ENCODE data around the gene MRTFB. TPM values are rescaled to one million over a fixed set of nuclear protein-coding genes. Genes with fewer than 3 reads are reported as not detected.

Gene MRTFB
- total and polyA plus RNA-seq, 4 donors = 6.2 to 108 (median 34.3) TPM

DNA sequence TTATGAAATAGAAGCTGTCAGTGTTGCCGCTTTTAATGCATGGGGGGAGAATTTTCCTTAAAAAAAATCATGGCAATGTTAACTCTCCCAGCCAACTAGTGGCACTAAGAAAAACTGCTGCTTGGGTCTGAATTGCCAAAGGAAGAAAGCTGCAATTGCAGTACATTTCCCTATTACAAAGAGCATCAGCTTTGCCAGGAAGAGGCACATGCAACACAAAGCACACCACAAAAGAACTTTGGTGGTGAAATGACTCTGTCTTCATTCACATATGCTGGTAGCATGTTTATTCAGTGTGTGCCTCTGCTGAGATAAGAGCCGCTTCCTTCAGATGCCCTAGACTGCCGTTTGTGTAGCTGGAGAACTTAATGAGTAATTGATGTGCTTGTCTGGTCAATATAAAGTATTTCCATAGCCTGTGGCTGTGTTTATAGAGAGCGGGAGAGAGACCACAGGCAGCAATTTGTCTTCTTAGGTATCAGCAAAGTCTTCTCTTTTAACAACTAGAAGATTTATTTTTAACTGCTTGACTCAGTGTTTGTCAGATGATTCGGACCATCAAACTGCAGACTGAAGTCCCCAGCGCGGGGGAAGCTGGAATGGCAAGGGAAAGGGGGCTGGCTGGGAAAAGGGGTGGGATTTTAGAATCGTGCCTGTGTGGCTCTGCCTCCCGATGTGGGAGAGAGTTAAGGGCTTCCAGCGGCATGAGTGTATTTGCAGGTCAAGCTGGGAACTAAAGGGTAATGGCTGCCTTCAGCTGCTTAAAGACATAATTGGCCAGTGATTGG, 115.1 kb downstream of the MRTFB start:
- no peaks in the 10 kb centered on the region for H3K36me3 ChIP-seq (ENCODE audit: control insufficient read depth in 1 of 2, insufficient read depth in 2 of 2, low read length in 1 of 2)
- peak overlapping the region; percentile 26 to 66 for H3K4me3 ChIP-seq (ENCODE audit: low read length in 2 of 2)
- peaks cover 2 to 4% of the 10 kb centered on the region in 2 donors for H3K4me1 ChIP-seq (ENCODE audit: control insufficient read depth in 1 of 2, insufficient read depth in 2 of 2, low read length in 2 of 2)
- DNase-seq = peak; percentile 58 to 81
- peak; percentile 80 for ATAC-seq (ENCODE audit: low FRiP score)
- H3K27ac ChIP-seq (ENCODE audit: low read depth in 1 of 2, low read length in 2 of 2) = peak overlapping the region; percentile 11 to 62
- H3K27me3 ChIP-seq (ENCODE audit: control insufficient read depth in 1 of 2, insufficient read depth in 2 of 2, low read length in 1 of 2) = no peaks in the 10 kb centered on the region
- intact Hi-C loops (cut with DNase I) = loop anchor here (5.0 to 10.0 kb wide), 3 partner anchors 109 to 264 kb away; partner anchors contain the start of genes ERCC4 (in 1 of the 2) and MRTFB (in 1 of the 2)
- WGBS, 2 donors = 0 to 5% methylated on average over 10 of the region's 10 CpGs
- no peaks in the 10 kb centered on the region for H3K9me3 ChIP-seq (ENCODE audit: control insufficient read depth, low read length)

DNA sequence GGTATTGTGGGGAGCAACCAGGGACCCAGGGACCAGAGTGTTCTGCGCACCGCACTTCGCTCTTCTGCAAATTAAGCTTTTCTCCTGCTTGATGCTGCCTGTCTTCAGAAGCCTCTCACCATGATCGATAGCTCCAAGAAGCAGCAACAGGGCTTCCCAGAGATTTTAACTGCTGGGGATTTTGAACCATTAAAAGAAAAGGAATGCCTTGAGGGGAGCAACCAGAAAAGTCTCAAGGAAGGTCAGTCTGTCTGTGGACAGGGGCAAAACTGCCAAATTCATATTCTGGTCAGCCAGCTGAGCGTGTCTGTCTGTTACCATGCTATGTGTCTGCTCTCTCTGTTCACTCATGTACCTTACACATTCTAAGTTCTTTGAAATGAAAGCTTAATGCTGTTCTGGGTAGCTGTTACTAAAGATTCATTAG, 115.7 kb downstream of the MRTFB start:
- Histone ChIP-seq H3K9me3 (ENCODE audit: control insufficient read depth, low read length) (no peaks in the 10 kb centered on the region), H3K27me3 (ENCODE audit: control insufficient read depth in 1 of 2, insufficient read depth in 2 of 2, low read length in 1 of 2) (no peaks in the 10 kb centered on the region), H3K4me1 (ENCODE audit: control insufficient read depth in 1 of 2, insufficient read depth in 2 of 2, low read length in 2 of 2) (peaks cover 2 to 4% of the 10 kb centered on the region in 2 donors), H3K4me3 (ENCODE audit: low read length in 2 of 2) (peak overlapping the region; percentile 21 to 66), H3K36me3 (ENCODE audit: control insufficient read depth in 1 of 2, insufficient read depth in 2 of 2, low read length in 1 of 2) (no peaks in the 10 kb centered on the region), H3K27ac (ENCODE audit: low read depth in 1 of 2, low read length in 2 of 2) (peak overlapping the region; percentile 13 to 32)
- DNase-seq (no peak), ATAC-seq (ENCODE audit: low FRiP score) (peak; percentile 27)
- intact Hi-C loops (cut with DNase I) = loop anchor here (5.0 to 10.0 kb wide), 3 partner anchors 110 to 265 kb away; partner anchors contain the start of genes ERCC4 (in 1 of the 2) and MRTFB (in 1 of the 2)
- 3 to 11% methylated on average over 5 of the region's 5 CpGs for WGBS, 2 donors

DNA sequence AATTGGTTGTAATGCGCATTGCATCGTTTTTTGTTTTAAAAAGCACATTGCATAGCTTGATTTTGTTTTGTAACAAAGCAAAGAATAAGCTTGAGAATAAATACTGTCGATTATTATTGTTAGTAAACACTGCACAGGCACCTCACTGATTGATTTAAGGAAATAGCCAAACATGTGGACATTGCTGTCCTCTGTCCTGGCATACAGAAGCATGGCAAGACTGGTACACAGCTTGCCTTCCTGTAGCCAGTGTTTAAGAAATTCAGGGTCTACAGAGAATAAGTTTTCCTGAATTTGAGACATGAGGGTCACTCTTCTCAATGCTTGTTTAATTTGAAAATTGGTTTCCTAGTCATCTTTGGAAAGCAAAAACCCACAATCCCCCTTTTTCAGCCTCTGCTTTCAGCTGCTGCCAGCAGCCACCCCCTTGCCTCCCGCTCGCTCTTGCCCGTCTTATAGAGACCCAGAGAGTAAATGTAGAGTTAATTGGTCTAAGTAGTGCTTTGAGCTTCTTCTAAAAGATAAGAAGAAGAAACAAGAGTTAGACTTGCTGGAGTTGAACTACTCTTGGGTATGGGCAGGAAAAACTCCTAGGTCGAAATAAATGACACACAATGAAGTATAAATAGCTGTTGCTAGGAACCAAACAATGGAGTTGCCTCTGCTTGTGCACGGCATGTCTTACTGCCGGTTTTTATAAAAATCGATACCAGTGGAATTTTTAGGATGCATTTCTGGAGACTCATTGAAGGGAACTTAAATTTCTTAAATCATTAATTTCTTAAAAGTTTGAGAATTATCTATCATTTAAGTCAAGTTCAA, 116.6 kb downstream of the MRTFB start:
- WGBS, 2 donors = 11 to 25% methylated on average over 10 of the region's 10 CpGs
- peaks cover 2 to 4% of the 10 kb centered on the region in 2 donors for H3K4me1 ChIP-seq (ENCODE audit: control insufficient read depth in 1 of 2, insufficient read depth in 2 of 2, low read length in 2 of 2)
- intact Hi-C loops (cut with DNase I) = loop anchor here (2.0 to 10.0 kb wide), 4 partner anchors 110 to 267 kb away; partner anchors contain the start of genes ERCC4 (in 2 of the 2) and MRTFB (in 1 of the 2)
- no peaks in the 10 kb centered on the region for H3K9me3 ChIP-seq (ENCODE audit: control insufficient read depth, low read length)
- H3K27me3 ChIP-seq (ENCODE audit: control insufficient read depth in 1 of 2, insufficient read depth in 2 of 2, low read length in 1 of 2) = no peaks in the 10 kb centered on the region
- no peak overlapping the region for H3K27ac ChIP-seq (ENCODE audit: low read depth in 1 of 2, low read length in 2 of 2)
- DNase-seq (no peak), ATAC-seq (ENCODE audit: low FRiP score) (no peak)
- H3K36me3 ChIP-seq (ENCODE audit: control insufficient read depth in 1 of 2, insufficient read depth in 2 of 2, low read length in 1 of 2) = no peaks in the 10 kb centered on the region
- H3K4me3 ChIP-seq (ENCODE audit: low read length in 2 of 2) = peak overlapping the region; percentile 54 to 66

DNA sequence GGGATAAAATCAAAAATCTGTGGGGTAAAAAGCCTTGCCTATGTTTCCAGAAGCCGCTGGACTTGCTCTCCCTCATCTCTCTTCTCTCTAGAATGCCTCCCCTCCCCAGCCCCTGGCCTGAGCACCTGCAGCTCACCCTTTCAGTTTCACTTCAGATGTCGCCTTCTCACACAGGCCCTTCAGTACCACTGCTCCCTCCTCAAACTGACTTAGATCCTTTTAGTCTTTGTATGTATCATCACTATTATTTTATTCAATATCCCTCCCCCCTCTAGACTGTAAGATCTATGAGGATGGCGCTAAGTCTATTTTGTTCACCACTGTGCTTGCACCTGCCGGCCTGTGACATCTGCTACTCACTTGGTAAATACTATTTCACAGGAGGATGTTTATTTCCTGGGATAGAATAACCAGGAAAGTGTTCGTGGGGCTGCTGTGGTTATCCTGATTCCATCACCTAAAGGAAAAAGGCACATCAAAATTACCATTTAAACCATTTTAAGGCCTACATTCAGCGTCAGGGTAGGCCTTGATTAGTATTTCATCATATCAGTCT, 122.3 kb downstream of the MRTFB start:
- DNase-seq = no peak
- Histone ChIP-seq H3K4me1 (ENCODE audit: control insufficient read depth in 1 of 2, insufficient read depth in 2 of 2, low read length in 2 of 2) (no peaks in the 10 kb centered on the region), H3K36me3 (ENCODE audit: control insufficient read depth in 1 of 2, insufficient read depth in 2 of 2, low read length in 1 of 2) (peaks cover 0 to 2% of the 10 kb centered on the region in 2 donors), H3K4me3 (ENCODE audit: low read length in 2 of 2) (no peak overlapping the region), H3K27ac (ENCODE audit: low read depth in 1 of 2, low read length in 2 of 2) (no peak overlapping the region), H3K27me3 (ENCODE audit: control insufficient read depth in 1 of 2, insufficient read depth in 2 of 2, low read length in 1 of 2) (no peaks in the 10 kb centered on the region), H3K9me3 (ENCODE audit: control insufficient read depth, low read length) (no peaks in the 10 kb centered on the region)
- intact Hi-C loops (cut with DNase I) = no loop called here
- 90 to 93% methylated on average over 6 of the region's 6 CpGs for WGBS, 2 donors
- ATAC-seq (ENCODE audit: low FRiP score) = no peak

DNA sequence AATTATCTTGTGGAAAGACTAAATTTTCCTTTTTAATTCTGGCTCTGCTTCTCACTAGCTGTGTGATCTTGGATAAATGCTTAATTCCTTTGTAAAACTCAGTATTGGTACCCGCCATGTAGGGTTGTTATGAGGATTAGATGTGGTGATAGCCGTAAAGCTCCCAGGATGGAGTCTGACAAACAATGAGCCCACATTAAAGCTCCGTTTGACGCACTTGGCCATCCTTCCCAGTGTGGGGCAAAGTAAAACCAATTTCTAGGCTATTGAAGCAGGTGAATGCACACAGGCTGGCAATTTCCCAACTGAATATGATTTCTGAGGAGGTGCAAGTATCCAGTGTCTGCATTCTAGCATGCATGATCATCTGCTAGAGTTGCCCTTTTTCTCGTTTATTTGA, 123.6 kb downstream of the MRTFB start:
- H3K36me3 ChIP-seq (ENCODE audit: control insufficient read depth in 1 of 2, insufficient read depth in 2 of 2, low read length in 1 of 2) = peaks cover 0 to 2% of the 10 kb centered on the region in 2 donors
- H3K27ac ChIP-seq (ENCODE audit: low read depth in 1 of 2, low read length in 2 of 2) = no peak overlapping the region
- H3K9me3 ChIP-seq (ENCODE audit: control insufficient read depth, low read length) = no peaks in the 10 kb centered on the region
- no peaks in the 10 kb centered on the region for H3K4me1 ChIP-seq (ENCODE audit: control insufficient read depth in 1 of 2, insufficient read depth in 2 of 2, low read length in 2 of 2)
- no peaks in the 10 kb centered on the region for H3K27me3 ChIP-seq (ENCODE audit: control insufficient read depth in 1 of 2, insufficient read depth in 2 of 2, low read length in 1 of 2)
- ATAC-seq (ENCODE audit: low FRiP score) = no peak
- no peak overlapping the region for H3K4me3 ChIP-seq (ENCODE audit: low read length in 2 of 2)
- WGBS, 2 donors = 94% methylated on average over 5 of the region's 5 CpGs
- DNase-seq = no peak
- intact Hi-C loops (cut with DNase I) = no loop called here

DNA sequence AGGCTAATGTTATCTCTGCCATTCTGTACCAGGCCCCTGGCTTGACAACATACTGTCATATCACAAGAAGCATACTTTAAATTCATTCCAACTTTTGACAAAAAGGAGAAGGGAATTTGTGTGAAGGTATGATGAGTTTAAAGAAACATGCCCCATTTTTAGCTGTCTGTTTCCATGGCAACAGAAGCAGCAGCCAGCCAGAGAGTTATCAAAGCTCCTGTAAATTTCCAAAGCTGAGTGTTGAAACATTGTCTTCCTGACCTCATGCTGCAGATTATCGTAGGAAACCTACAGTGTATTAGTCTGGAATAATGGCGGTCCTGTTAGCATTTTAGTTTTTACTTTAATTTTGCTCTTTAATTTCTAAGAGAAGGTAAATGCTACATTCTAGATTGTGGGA, 124.9 kb downstream of the MRTFB start:
- 73 to 80% methylated on average over 2 of the region's 2 CpGs for WGBS, 2 donors
- Histone ChIP-seq H3K4me3 (ENCODE audit: low read length in 2 of 2) (no peak overlapping the region), H3K9me3 (ENCODE audit: control insufficient read depth, low read length) (no peaks in the 10 kb centered on the region), H3K27ac (ENCODE audit: low read depth in 1 of 2, low read length in 2 of 2) (no peak overlapping the region), H3K36me3 (ENCODE audit: control insufficient read depth in 1 of 2, insufficient read depth in 2 of 2, low read length in 1 of 2) (peaks cover 0 to 2% of the 10 kb centered on the region in 2 donors), H3K4me1 (ENCODE audit: control insufficient read depth in 1 of 2, insufficient read depth in 2 of 2, low read length in 2 of 2) (no peaks in the 10 kb centered on the region), H3K27me3 (ENCODE audit: control insufficient read depth in 1 of 2, insufficient read depth in 2 of 2, low read length in 1 of 2) (no peaks in the 10 kb centered on the region)
- ATAC-seq (ENCODE audit: low FRiP score) (no peak), DNase-seq (no peak)
- intact Hi-C loops (cut with DNase I) = no loop called here

DNA sequence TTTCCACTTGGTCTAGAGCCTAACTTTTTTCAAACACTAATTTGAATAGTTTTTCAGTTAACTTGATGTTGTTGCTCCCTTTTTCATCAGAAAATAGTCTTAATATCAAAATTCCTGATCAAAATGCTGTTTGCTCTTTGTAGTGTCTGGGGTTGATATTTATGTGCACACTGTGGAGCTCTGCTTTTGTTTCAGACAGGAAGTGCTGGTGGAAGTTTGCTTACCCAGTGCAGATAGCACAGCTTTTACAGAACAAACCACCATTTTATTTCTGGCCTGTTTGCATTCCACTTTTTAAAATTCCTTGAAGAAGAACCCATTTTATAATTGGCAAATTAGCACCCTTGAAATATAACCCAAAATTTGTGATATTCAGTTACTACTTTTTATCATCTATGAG, 125.4 kb downstream of the MRTFB start:
- no peak overlapping the region for H3K27ac ChIP-seq (ENCODE audit: low read depth in 1 of 2, low read length in 2 of 2)
- H3K9me3 ChIP-seq (ENCODE audit: control insufficient read depth, low read length) = no peaks in the 10 kb centered on the region
- intact Hi-C loops (cut with DNase I) = no loop called here
- no peaks in the 10 kb centered on the region for H3K27me3 ChIP-seq (ENCODE audit: control insufficient read depth in 1 of 2, insufficient read depth in 2 of 2, low read length in 1 of 2)
- peaks cover 0 to 2% of the 10 kb centered on the region in 2 donors for H3K36me3 ChIP-seq (ENCODE audit: control insufficient read depth in 1 of 2, insufficient read depth in 2 of 2, low read length in 1 of 2)
- H3K4me3 ChIP-seq (ENCODE audit: low read length in 2 of 2) = no peak overlapping the region
- ATAC-seq (ENCODE audit: low FRiP score) = no peak
- H3K4me1 ChIP-seq (ENCODE audit: control insufficient read depth in 1 of 2, insufficient read depth in 2 of 2, low read length in 2 of 2) = no peaks in the 10 kb centered on the region
- DNase-seq = no peak

DNA sequence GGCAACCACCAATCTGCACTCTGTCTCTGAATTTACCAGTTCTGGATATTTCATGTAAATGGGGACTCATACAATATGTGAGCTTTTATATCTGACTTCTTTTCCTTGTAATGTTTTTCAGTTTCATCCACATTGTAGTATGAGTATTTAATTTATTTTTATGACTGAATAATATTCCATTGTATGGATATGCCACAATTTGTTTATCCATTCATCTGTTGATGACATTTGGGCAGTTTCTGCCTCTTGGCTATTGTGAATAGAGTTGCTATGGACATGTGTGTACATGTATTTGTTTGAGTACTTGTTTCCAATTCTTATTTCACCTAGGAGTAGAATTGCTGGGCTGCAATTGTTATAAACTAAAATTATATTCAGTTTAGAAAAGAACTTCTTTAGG, 126.9 kb downstream of the MRTFB start:
- no peak overlapping the region for H3K4me3 ChIP-seq (ENCODE audit: low read length in 2 of 2)
- intact Hi-C loops (cut with DNase I) = no loop called here
- H3K27me3 ChIP-seq (ENCODE audit: control insufficient read depth in 1 of 2, insufficient read depth in 2 of 2, low read length in 1 of 2) = no peaks in the 10 kb centered on the region
- peaks cover 0 to 2% of the 10 kb centered on the region in 2 donors for H3K36me3 ChIP-seq (ENCODE audit: control insufficient read depth in 1 of 2, insufficient read depth in 2 of 2, low read length in 1 of 2)
- ATAC-seq (ENCODE audit: low FRiP score) (no peak), DNase-seq (no peak)
- no peaks in the 10 kb centered on the region for H3K9me3 ChIP-seq (ENCODE audit: control insufficient read depth, low read length)
- H3K27ac ChIP-seq (ENCODE audit: low read depth in 1 of 2, low read length in 2 of 2) = no peak overlapping the region
- H3K4me1 ChIP-seq (ENCODE audit: control insufficient read depth in 1 of 2, insufficient read depth in 2 of 2, low read length in 2 of 2) = no peaks in the 10 kb centered on the region

Measured in aorta (tissue), 5 donors.